Mesothelial cell of epicardium (in vitro differentiated cells): ENCODE results near the gene CLCN5. TPM values are rescaled to one million over a fixed set of nuclear protein-coding genes. Genes with fewer than 3 reads are reported as not detected.

Experiments used
- DNase-seq, 2 experiments: peaks; one replicate each; pipeline ENCODE4 v3.0.0; 2021; ENCODE audit warnings: low spot score in 2 of 2; ENCODE audit not compliant: unreplicated experiment in 2 of 2
- H3K27ac Mint-ChIP-seq: 2 replicates; pipeline ENCODE4 v1.8.0; 2021; ENCODE audit warnings: mixed read lengths
- H3K27me3 Mint-ChIP-seq: 2 replicates; pipeline ENCODE4 v1.8.0; 2021; ENCODE audit warnings: low read depth, mixed read lengths
- H3K36me3 Mint-ChIP-seq: 2 replicates; pipeline ENCODE4 v1.8.0; 2021; ENCODE audit warnings: mixed read lengths
- H3K4me1 Mint-ChIP-seq: 2 replicates; pipeline ENCODE4 v1.8.0; 2021; ENCODE audit warnings: mixed read lengths
- H3K4me3 Mint-ChIP-seq: 2 replicates; pipeline ENCODE4 v1.8.0; 2021; ENCODE audit warnings: mild to moderate bottlenecking, moderate library complexity, mixed read lengths
- H3K9me3 Mint-ChIP-seq: 2 replicates; pipeline ENCODE4 v1.8.0; 2021; ENCODE audit warnings: mixed read lengths
- CTCF ChIP-seq: fragments of 200-600 bp; sonication (generic); IDR thresholded peaks from one replicate; pipeline ENCODE4 v1.5.0; 2021; ENCODE audit warnings: antibody characterized with exemption; ENCODE audit not compliant: unreplicated experiment
- microRNA-seq: library from miRNA; unstranded; fragments of <30 nt; microRNA quantifications from one replicate; pipeline ENCODE4 v1.2.0, GENCODE V29; 2021; ENCODE audit warnings: inconsistent platforms, mixed read lengths
- total RNA-seq: library from RNA; stranded (reverse); gene quantifications from 3 replicates; pipeline ENCODE4 v1.2.1, GENCODE V29; 2021

CLCN5 gene
- total RNA-seq, 1 donor from 2014 or later: 52.0 TPM

DNA sequence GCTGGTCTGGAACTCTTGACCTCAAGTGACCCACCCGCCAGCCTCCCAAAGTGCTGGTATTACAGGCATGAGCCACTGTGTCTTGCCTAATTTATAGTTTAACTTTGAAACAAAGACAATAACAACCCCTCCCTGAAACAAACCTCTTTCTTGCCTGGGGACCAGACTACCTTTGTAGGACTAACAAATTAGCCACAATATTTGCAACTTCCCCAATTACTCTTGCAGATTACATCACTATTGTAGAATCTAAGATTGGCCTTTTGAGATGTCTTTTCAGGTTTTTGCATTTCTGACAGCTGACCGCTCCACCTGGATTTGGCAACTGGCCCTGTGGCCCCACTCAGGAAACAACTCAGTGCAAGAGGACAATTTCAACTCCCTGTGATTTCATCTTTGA, 193.6 kb downstream of the CLCN5 start:
- no peak overlapping the region for H3K4me3 Mint-ChIP-seq
- no peak for DNase-seq
- no peak for TF ChIP-seq CTCF
- peaks cover 41% of the 10 kb centered on the region for H3K9me3 Mint-ChIP-seq
- peaks cover 4% of the 10 kb centered on the region for H3K4me1 Mint-ChIP-seq
- H3K27me3 Mint-ChIP-seq: no peaks in the 10 kb centered on the region
- H3K36me3 Mint-ChIP-seq: no peaks in the 10 kb centered on the region
- H3K27ac Mint-ChIP-seq: no peak overlapping the region

DNA sequence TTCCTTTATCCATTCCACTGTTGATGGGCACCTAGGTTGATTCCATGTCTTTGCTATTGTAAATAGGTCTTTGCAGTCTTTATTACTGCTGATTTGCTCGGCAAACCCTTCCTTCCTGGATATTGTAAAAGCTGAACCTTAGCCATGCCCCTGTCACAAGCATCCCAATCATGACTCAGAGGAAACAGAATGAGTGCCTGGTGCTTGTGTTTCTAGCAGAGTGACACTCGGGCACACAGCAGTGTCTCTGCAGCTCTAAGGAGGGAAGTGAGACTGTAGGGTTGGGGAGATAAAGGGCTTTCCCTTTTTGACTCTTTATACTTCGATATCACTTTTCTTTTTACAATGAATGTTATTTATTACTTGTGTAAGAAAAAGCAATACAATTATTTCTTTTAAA, 195.1 kb downstream of the CLCN5 start:
- H3K27me3 Mint-ChIP-seq: no peaks in the 10 kb centered on the region
- no peaks in the 10 kb centered on the region for H3K4me1 Mint-ChIP-seq
- H3K4me3 Mint-ChIP-seq: no peak overlapping the region
- H3K27ac Mint-ChIP-seq: no peak overlapping the region
- peaks cover 43% of the 10 kb centered on the region for H3K9me3 Mint-ChIP-seq
- DNase-seq: no peak
- H3K36me3 Mint-ChIP-seq: no peaks in the 10 kb centered on the region
- TF ChIP-seq CTCF: no peak

DNA sequence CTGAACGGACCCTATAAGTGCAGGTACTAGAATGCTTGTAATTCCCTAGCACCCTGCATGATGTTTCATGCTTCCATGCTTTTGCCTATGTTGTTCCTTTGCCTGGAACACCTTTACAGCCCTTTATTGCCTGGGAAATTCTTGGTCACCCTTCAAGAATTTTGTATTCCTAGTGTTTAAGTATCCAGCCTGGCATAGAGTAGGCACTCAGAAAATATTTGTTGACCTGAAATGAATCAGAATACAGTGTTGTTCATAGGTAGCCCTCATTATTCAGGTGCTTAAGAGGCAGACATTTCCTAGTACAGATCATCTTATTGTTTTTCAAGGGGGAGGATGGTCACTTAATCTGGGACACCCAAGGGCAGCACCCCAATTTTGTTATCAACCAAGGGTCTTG, 203.1 kb downstream of the CLCN5 start:
- no peak for TF ChIP-seq CTCF
- H3K27ac Mint-ChIP-seq: no peak overlapping the region
- peaks cover 29% of the 10 kb centered on the region for H3K9me3 Mint-ChIP-seq
- no peaks in the 10 kb centered on the region for H3K27me3 Mint-ChIP-seq
- DNase-seq: no peak
- no peak overlapping the region for H3K4me3 Mint-ChIP-seq
- no peaks in the 10 kb centered on the region for H3K4me1 Mint-ChIP-seq
- H3K36me3 Mint-ChIP-seq: no peaks in the 10 kb centered on the region

DNA sequence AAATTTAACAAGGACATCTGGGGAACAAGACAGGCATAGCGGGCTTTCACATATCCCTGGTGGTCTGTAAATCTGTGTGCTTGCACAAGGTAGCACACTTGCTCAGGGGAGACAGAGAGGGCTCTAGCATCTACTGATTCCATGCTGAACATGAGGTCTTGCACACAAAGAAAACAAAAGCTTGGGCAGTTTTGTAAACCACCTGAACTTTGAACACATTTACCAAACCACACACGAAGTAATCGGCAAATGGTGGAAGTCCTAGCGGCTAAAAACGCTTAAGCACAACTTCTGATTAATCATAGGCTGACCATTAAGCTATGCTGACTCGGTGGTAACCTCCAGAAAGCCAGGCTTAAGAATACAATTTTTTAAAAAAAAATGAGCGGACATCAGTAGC, 225.6 kb downstream of the CLCN5 start:
- no peaks in the 10 kb centered on the region for H3K27me3 Mint-ChIP-seq
- H3K4me3 Mint-ChIP-seq: no peak overlapping the region
- TF ChIP-seq CTCF: no peak
- H3K4me1 Mint-ChIP-seq: no peaks in the 10 kb centered on the region
- no peak for DNase-seq
- H3K9me3 Mint-ChIP-seq: peaks cover 6% of the 10 kb centered on the region
- no peak overlapping the region for H3K27ac Mint-ChIP-seq
- H3K36me3 Mint-ChIP-seq: no peaks in the 10 kb centered on the region

Small RNAs within 50 kb of the gene (microRNA-seq; reads per million reads assigned to microRNA genes)
- gene MIR188 (1,755 reads per million, percentile 85 among the genes with 10 or more reads in this experiment), gene MIR362 (821 reads per million, percentile 78 among the genes with 10 or more reads in this experiment), gene MIR500A (96.2 reads per million, percentile 62 among the genes with 10 or more reads in this experiment), gene MIR500B (not detected), gene MIR501 (589 reads per million, percentile 76 among the genes with 10 or more reads in this experiment), gene MIR502 (351 reads per million, percentile 71 among the genes with 10 or more reads in this experiment), gene MIR532 (3,817 reads per million, percentile 88 among the genes with 10 or more reads in this experiment), gene MIR660 (2,457 reads per million, percentile 85 among the genes with 10 or more reads in this experiment)

Other genes with a start within 250 kb of the CLCN5 start
- gene PAGE1, start 226.6 kb upstream of the CLCN5 start, total RNA-seq: not detected in 3 replicates
- gene PAGE4, start 93.3 kb upstream of the CLCN5 start, total RNA-seq: 0.60 to 0.67 TPM in 2 of 3 replicates, not detected in the other
- gene USP27X, start 43.1 kb upstream of the CLCN5 start, total RNA-seq: 16.6 to 17.2 TPM (median 16.7 TPM) in 3 replicates